ENCODE data around the gene FGD1. TPM values are rescaled to one million over a fixed set of nuclear protein-coding genes. Genes with fewer than 3 reads are reported as not detected.

FGD1 gene
- total RNA-seq, 1 experiment from 2014 or later: 19.2 TPM

DNA sequence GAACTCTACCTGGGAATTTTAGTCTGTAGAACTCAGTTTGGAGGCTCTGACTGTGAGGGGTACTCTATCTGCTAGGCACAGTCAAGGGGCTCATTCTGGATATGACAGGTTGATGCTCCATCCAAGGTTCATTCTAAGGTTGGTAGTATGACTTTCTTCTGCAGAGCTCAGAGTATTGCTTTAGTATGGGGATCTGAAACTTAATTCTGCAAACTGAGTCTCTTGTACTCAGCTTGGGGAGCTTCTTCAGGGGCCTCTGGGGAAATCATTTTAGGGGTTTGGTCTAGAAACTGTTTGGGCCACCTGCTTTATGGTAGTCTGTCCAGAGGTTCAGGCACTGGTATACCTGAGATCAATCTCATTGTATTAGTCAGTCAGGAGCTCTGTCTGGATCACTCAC is 65.5 kb downstream of the FGD1 start:
- Mint-ChIP-seq H3K27me3 (ENCODE audit: low read depth) (peaks cover 3% of the 10 kb centered on the region; the same call in 1 of the 2 replicates), H3K4me1 (no peaks in the 10 kb centered on the region), H3K36me3 (ENCODE audit: insufficient read depth in 1 of 3, low read depth in 3 of 3) (peaks cover 0 to 4% (median 0%) of the 10 kb centered on the region in 3 experiments; a peak in 2 of 7 replicates), H3K27ac (no peak overlapping the region), H3K4me3 (no peak overlapping the region), H3K9me3 (peaks cover 52 to 61% of the 10 kb centered on the region in 2 experiments)
- no peaks in the 10 kb centered on the region for H3K79me1 ChIP-seq (ENCODE audit: insufficient read depth, low read depth, low read length, poor library complexity, severe bottlenecking)
- no peak overlapping the region for H2BK20ac ChIP-seq (ENCODE audit: low read depth, low read length, poor library complexity, severe bottlenecking)
- no peaks in the 10 kb centered on the region for H4K20me1 ChIP-seq (ENCODE audit: control insufficient read depth, insufficient read depth, insufficient read length)
- no peak overlapping the region for H2BK120ac ChIP-seq (ENCODE audit: low read depth, low read length, poor library complexity, severe bottlenecking)
- H2BK12ac ChIP-seq (ENCODE audit: insufficient read length, low read depth, low read length): no peak overlapping the region
- no peak overlapping the region for H2BK15ac ChIP-seq (ENCODE audit: low read depth, low read length)
- no peak overlapping the region for H2AK5ac ChIP-seq (ENCODE audit: insufficient read length, low read length)
- H4K8ac ChIP-seq (replicated peaks; ENCODE audit: insufficient read length, low read depth, low read length): no peak overlapping the region
- no peak overlapping the region for H3K23ac ChIP-seq (ENCODE audit: insufficient read length, low read depth, low read length)
- H3K4me2 ChIP-seq (ENCODE audit: insufficient read depth, insufficient read length, low read length): no peak overlapping the region
- no peak overlapping the region for H3K14ac ChIP-seq (ENCODE audit: insufficient read depth, low read length)
- H3K27me3 ChIP-seq (ENCODE audit: insufficient read depth, low read length): no peaks in the 10 kb centered on the region
- DNase-seq: no peak
- no peaks in the 10 kb centered on the region for H3K4me1 ChIP-seq (ENCODE audit: insufficient read depth, low read length)
- H3K23me2 ChIP-seq (ENCODE audit: insufficient read length, low read depth, low read length, poor library complexity, severe bottlenecking): no peaks in the 10 kb centered on the region
- H3K4ac ChIP-seq (ENCODE audit: low read depth, low read length): no peak overlapping the region
- no peak overlapping the region for H4K5ac ChIP-seq (ENCODE audit: insufficient read length, low read depth, low read length)
- H2AFZ ChIP-seq (ENCODE audit: low read length): no peak overlapping the region
- no peak overlapping the region for H4K91ac ChIP-seq (ENCODE audit: insufficient read length, low read depth, low read length)
- no peak overlapping the region for H3K18ac ChIP-seq (ENCODE audit: insufficient read length, low read depth, low read length)
- no peak overlapping the region for H3K9ac ChIP-seq (ENCODE audit: extremely low read depth, insufficient read length, low read length)
- peaks cover 22% of the 10 kb centered on the region for H3K9me3 ChIP-seq (ENCODE audit: control insufficient read depth, low read depth, low read length)
- H3K27ac ChIP-seq (ENCODE audit: insufficient read length, low read depth, low read length): no peak overlapping the region
- no peaks in the 10 kb centered on the region for H3K79me2 ChIP-seq (ENCODE audit: insufficient read depth, low read length)
- no peak overlapping the region for H3T11ph ChIP-seq (ENCODE audit: low read length)
- H2BK5ac ChIP-seq (ENCODE audit: insufficient read length, low read length): no peak overlapping the region
- TF ChIP-seq, protein P1, sequence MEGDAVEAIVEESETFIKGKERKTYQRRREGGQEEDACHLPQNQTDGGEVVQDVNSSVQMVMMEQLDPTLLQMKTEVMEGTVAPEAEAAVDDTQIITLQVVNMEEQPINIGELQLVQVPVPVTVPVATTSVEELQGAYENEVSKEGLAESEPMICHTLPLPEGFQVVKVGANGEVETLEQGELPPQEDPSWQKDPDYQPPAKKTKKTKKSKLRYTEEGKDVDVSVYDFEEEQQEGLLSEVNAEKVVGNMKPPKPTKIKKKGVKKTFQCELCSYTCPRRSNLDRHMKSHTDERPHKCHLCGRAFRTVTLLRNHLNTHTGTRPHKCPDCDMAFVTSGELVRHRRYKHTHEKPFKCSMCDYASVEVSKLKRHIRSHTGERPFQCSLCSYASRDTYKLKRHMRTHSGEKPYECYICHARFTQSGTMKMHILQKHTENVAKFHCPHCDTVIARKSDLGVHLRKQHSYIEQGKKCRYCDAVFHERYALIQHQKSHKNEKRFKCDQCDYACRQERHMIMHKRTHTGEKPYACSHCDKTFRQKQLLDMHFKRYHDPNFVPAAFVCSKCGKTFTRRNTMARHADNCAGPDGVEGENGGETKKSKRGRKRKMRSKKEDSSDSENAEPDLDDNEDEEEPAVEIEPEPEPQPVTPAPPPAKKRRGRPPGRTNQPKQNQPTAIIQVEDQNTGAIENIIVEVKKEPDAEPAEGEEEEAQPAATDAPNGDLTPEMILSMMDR (conservative IDR thresholded peaks at IDR 0.05): no peak
- H3K56ac ChIP-seq (ENCODE audit: insufficient read length, low read depth, low read length): no peak overlapping the region
